BLaER1 (cell line): ENCODE measurements around the gene TEX14.

ENCODE experiments used
- H3K27ac ChIP-seq: shearing (Covaris generic); formaldehyde crosslinking; 2 replicates; pipeline ENCODE4 v1.8.1; 2022
- H3K27me3 ChIP-seq: shearing (Covaris generic); formaldehyde crosslinking; 2 replicates; pipeline ENCODE4 v1.8.1; 2022
- H3K36me3 ChIP-seq: shearing (Covaris generic); formaldehyde crosslinking; 2 replicates; pipeline ENCODE4 v1.8.1; 2022
- H3K4me1 ChIP-seq: shearing (Covaris generic); formaldehyde crosslinking; 2 replicates; pipeline ENCODE4 v1.8.1; 2022
- H3K4me2 ChIP-seq: shearing (Covaris generic); formaldehyde crosslinking; 2 replicates; pipeline ENCODE4 v1.8.1; 2022
- H3K4me3 ChIP-seq: shearing (Covaris generic); formaldehyde crosslinking; 2 replicates; pipeline ENCODE4 v1.8.1; 2022
- H3K9ac ChIP-seq: shearing (Covaris generic); formaldehyde crosslinking; 2 replicates; pipeline ENCODE4 v1.8.1; 2022
- H3K9me3 ChIP-seq: shearing (Covaris generic); formaldehyde crosslinking; 2 replicates; pipeline ENCODE4 v1.8.1; 2022
- H4K20me1 ChIP-seq: shearing (Covaris generic); formaldehyde crosslinking; 2 replicates; pipeline ENCODE4 v1.8.1; 2022
- Cebpa-rat ChIP-seq: shearing (Covaris generic); IDR thresholded peaks from 2 replicates; pipeline ENCODE4 v1.8.1; 2022

The TEX14 gene

GRCh38 chr17:58632324-58633314, 59.2 kb downstream of the TEX14 start:
- H3K4me1 ChIP-seq, result peaks cover 20% of the 10 kb centered on the region
- H4K20me1 ChIP-seq, result no peaks in the 10 kb centered on the region
- peak overlapping the region; percentile 79 for H3K4me2 ChIP-seq
- no peaks in the 10 kb centered on the region for H3K9me3 ChIP-seq
- peak overlapping the region; percentile 58 for H3K4me3 ChIP-seq
- H3K27me3 ChIP-seq, result no peaks in the 10 kb centered on the region
- H3K27ac ChIP-seq, result peak overlapping the region; percentile 97
- peak overlapping the region; percentile 93 for H3K9ac ChIP-seq
- H3K36me3 ChIP-seq, result no peaks in the 10 kb centered on the region
- no peak for TF ChIP-seq Cebpa-rat

DNA sequence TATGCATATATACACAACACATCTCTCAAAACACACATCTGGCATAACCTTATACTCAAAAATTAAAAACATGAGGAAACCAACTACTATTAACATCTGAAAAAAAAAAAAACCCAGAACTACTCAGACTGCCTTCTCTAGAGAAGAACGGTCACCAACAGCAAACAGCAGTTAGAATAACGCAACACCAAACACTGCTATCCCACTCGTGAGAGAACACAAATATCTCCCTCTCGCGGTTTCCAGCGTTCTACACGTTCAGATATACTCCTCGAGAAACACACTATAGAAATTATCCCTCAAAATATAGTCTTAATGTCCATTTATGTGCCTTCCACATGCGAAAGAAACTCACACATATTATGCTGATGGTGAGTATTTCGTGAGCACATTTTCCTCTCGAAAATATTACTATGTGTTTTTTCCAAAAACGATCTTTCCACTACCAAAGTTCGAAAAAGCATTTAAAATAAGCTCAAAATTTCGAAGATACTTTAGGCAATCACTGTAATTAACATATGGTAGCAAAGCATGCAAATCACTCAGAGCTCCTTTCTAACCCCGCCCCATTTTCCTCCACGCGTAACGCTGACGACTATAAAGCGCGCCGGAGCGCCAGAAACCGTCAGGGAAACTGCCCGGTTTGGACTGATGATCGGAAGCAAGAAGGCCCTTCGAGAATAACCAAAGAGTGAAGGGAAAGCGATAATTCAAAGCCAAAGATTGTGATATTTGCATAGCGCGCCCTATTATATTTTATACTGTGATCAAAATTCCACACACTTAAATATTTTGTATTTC, 60.1 kb downstream of the TEX14 start:
- no peaks in the 10 kb centered on the region for H3K36me3 ChIP-seq

GRCh38 chr17:58630883-58631522, 60.8 kb downstream of the TEX14 start:
- no peak for TF ChIP-seq Cebpa-rat
- Histone ChIP-seq H4K20me1 (no peaks in the 10 kb centered on the region), H3K4me1 (peaks cover 26% of the 10 kb centered on the region), H3K9ac (peak overlapping the region; percentile 93), H3K27ac (peak overlapping the region; percentile 97), H3K4me3 (peak overlapping the region; percentile 58; the same call in 1 of the 2 replicates), H3K27me3 (no peaks in the 10 kb centered on the region), H3K9me3 (no peaks in the 10 kb centered on the region), H3K36me3 (no peaks in the 10 kb centered on the region), H3K4me2 (peak overlapping the region; percentile 79)

More for the DNA sequence above, 60.1 kb downstream of the TEX14 start:
- H3K27ac ChIP-seq, result peak overlapping the region; percentile 97
- no peak for TF ChIP-seq Cebpa-rat
- no peaks in the 10 kb centered on the region for H3K27me3 ChIP-seq
- H3K4me2 ChIP-seq, result peak overlapping the region; percentile 79
- peak overlapping the region; percentile 93 for H3K9ac ChIP-seq
- peaks cover 24% of the 10 kb centered on the region for H3K4me1 ChIP-seq
- no peaks in the 10 kb centered on the region for H4K20me1 ChIP-seq
- H3K4me3 ChIP-seq, result peak overlapping the region; percentile 58
- H3K9me3 ChIP-seq, result no peaks in the 10 kb centered on the region

DNA sequence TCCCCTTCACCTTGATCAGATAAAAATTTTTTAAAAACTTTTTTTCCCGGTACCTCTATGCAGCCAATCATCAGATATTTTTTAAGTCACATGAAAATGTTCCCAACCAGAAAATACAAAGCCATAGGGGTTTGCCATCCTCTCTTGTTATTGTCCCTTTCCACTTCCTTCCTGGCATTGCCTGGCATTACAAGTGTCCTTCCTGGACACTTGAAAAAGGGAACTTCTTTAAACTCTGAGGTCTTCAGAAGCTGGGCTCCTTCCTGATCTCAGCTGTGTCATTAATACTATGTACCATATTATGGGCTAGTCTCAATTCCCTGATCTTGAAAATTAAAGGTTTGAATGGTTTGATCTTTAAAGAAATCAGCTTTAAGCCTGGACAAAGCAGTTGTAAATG, 64.9 kb downstream of the TEX14 start:
- H3K27ac ChIP-seq, result no peak overlapping the region
- TF ChIP-seq Cebpa-rat, result no peak
- H3K9me3 ChIP-seq, result no peaks in the 10 kb centered on the region
- H3K36me3 ChIP-seq, result no peaks in the 10 kb centered on the region
- no peaks in the 10 kb centered on the region for H4K20me1 ChIP-seq
- peaks cover 20% of the 10 kb centered on the region for H3K4me1 ChIP-seq
- no peak overlapping the region for H3K9ac ChIP-seq
- H3K4me2 ChIP-seq, result no peak overlapping the region
- no peaks in the 10 kb centered on the region for H3K27me3 ChIP-seq
- no peak overlapping the region for H3K4me3 ChIP-seq

- Histone ChIP-seq H3K36me3 (no peaks in the 10 kb centered on the region), H3K27me3 (no peaks in the 10 kb centered on the region), H3K9ac (no peak overlapping the region), H3K9me3 (no peaks in the 10 kb centered on the region), H3K4me1 (peaks cover 12% of the 10 kb centered on the region), H3K27ac (no peak overlapping the region), H4K20me1 (no peaks in the 10 kb centered on the region), H3K4me2 (no peak overlapping the region), H3K4me3 (no peak overlapping the region)
- TF ChIP-seq Cebpa-rat, result no peak
Measured at GRCh38 chr17:58624751-58625150, 67.1 kb downstream of the TEX14 start.

DNA sequence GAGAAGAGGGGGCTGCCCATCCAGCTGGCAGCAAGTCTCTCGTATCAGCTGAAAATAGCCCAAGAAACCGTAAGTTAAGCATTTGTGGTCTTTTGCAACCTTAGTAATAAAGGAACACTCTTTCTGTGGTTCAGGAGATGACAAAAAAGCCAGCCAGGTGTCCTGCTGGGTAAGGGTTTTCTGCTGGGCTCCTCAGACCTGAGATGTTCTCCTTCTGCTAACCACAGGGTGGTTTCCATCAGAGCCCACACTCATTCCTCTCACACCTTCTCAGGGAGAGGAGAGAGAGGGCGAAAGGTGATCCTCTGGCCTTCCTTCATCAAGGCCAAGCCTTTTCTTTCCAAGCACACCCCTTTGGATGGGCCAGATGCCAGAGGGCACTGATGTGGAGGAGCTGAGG, 70.7 kb downstream of the TEX14 start:
- no peak overlapping the region for H3K4me3 ChIP-seq
- peaks cover 7% of the 10 kb centered on the region for H3K4me1 ChIP-seq
- no peaks in the 10 kb centered on the region for H3K36me3 ChIP-seq
- no peak for TF ChIP-seq Cebpa-rat
- H3K4me2 ChIP-seq, result peak overlapping the region; percentile 31; the same call in 1 of the 2 replicates
- no peaks in the 10 kb centered on the region for H3K27me3 ChIP-seq
- no peaks in the 10 kb centered on the region for H4K20me1 ChIP-seq
- no peaks in the 10 kb centered on the region for H3K9me3 ChIP-seq
- H3K27ac ChIP-seq, result no peak overlapping the region
- no peak overlapping the region for H3K9ac ChIP-seq

- no peak overlapping the region for H3K27ac ChIP-seq
- no peaks in the 10 kb centered on the region for H3K9me3 ChIP-seq
- no peak overlapping the region for H3K4me2 ChIP-seq
- no peak overlapping the region for H3K4me3 ChIP-seq
- H3K9ac ChIP-seq, result no peak overlapping the region
- TF ChIP-seq Cebpa-rat, result no peak
- H4K20me1 ChIP-seq, result no peaks in the 10 kb centered on the region
- peaks cover 18% of the 10 kb centered on the region for H3K4me1 ChIP-seq
- no peaks in the 10 kb centered on the region for H3K36me3 ChIP-seq
- no peaks in the 10 kb centered on the region for H3K27me3 ChIP-seq
Measured at GRCh38 chr17:58618336-58618735, 73.5 kb downstream of the TEX14 start.

GRCh38 chr17:58617563-58617962, 74.3 kb downstream of the TEX14 start:
- TF ChIP-seq Cebpa-rat, result no peak
- Histone ChIP-seq H3K27ac (no peak overlapping the region), H3K27me3 (no peaks in the 10 kb centered on the region), H3K9ac (no peak overlapping the region), H3K4me3 (no peak overlapping the region), H3K36me3 (no peaks in the 10 kb centered on the region), H3K4me2 (no peak overlapping the region), H3K9me3 (no peaks in the 10 kb centered on the region), H3K4me1 (peaks cover 18% of the 10 kb centered on the region), H4K20me1 (no peaks in the 10 kb centered on the region)

DNA sequence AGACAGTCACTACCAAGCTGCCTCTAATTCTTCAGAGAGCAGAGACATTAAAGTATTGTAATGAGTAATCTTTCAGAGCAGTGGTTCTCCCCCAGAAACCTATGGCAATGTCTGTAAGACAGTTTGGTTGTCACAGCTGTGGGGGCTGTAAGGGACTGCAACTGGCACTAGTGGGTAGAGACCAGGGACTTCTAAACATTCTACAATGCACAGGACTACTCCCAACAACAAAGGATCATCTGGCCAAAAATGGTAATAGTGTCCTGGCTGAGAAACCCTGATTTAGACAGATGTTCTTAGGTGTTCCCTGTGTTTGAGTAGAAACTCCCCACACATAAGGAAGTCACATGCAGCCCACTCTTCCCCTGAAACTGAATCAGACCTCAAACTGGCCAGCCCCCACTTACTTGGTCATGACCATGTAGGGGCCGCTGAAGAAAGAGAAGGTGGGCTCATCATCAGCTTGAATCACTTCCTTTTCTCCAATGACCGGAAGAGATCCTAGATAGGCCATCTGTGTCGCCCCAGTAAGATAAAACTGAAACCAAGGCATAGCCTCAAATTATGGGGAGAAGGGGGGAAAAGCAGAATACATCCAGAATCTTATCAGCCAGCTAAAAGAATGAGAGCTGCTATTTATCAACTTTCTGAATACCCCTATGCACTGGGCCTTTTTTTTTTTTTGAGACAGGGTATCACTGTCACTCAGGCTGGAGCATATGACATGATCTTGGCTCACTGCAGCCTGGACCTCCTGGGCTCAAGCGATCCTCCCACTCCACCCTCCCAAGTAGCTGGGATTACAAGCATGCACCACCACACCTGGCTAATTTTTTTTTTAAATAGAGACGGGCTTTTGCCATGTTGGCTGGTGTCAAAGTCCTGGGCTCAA, 75.8 kb downstream of the TEX14 start:
- no peak overlapping the region for H3K4me2 ChIP-seq
- no peaks in the 10 kb centered on the region for H4K20me1 ChIP-seq
- no peak overlapping the region for H3K4me3 ChIP-seq
- H3K36me3 ChIP-seq, result no peaks in the 10 kb centered on the region
- H3K9ac ChIP-seq, result no peak overlapping the region
- no peaks in the 10 kb centered on the region for H3K9me3 ChIP-seq
- peaks cover 14% of the 10 kb centered on the region for H3K4me1 ChIP-seq
- H3K27ac ChIP-seq, result no peak overlapping the region
- no peaks in the 10 kb centered on the region for H3K27me3 ChIP-seq
- no peak for TF ChIP-seq Cebpa-rat
